Activated T-cell treated with anti-CD3 and anti-CD28 coated beads, Interleukin-2, amount 50 U/mL, for 72 hours (primary cell): ENCODE data around the gene CARNS1. TPM values are rescaled to one million over a fixed set of nuclear protein-coding genes. Genes with fewer than 3 reads are reported as not detected.

Source experiments
- ATAC-seq, 2 donors: fragments of 150-1000 bp; cut with Tn5 transposase; replicated peaks in 1 of 2; 2 replicates each; pipeline ENCODE4 v1.10.0; 2021; ENCODE audit warnings: moderate library complexity in 2 of 2, mild to moderate bottlenecking in 1 of 2
- DNase-seq, 2 donors: peaks; one replicate each; pipeline ENCODE4 v3.0.0; 2021 to 2022; ENCODE audit warnings: mixed read lengths in 1 of 2
- H3K27ac Mint-ChIP-seq: one replicate; pipeline ENCODE4 v1.8.0; 2022; ENCODE audit warnings: mild to moderate bottlenecking, moderate library complexity, mixed read lengths
- H3K27me3 Mint-ChIP-seq: one replicate; pipeline ENCODE4 v1.8.0; 2022; ENCODE audit warnings: low read depth, mixed read lengths
- H3K36me3 Mint-ChIP-seq, 2 donors: one replicate each; pipeline ENCODE4 v1.8.0; 2022; ENCODE audit warnings: mixed read lengths in 2 of 2, mild to moderate bottlenecking in 1 of 2; ENCODE audit not compliant: insufficient read depth in 2 of 2
- H3K4me1 Mint-ChIP-seq: one replicate; pipeline ENCODE4 v1.8.0; 2022; ENCODE audit warnings: low read depth, mixed read lengths
- H3K4me3 Mint-ChIP-seq, 2 donors: one replicate each; pipeline ENCODE4 v1.8.0; 2022; ENCODE audit warnings: mild to moderate bottlenecking in 2 of 2, mixed read lengths in 2 of 2, moderate library complexity in 2 of 2
- H3K9me3 Mint-ChIP-seq, 2 donors: one replicate each; pipeline ENCODE4 v1.8.0; 2022; ENCODE audit warnings: mixed read lengths in 2 of 2
- total RNA-seq, 2 donors: library from RNA; stranded (reverse); gene quantifications; one replicate each; pipeline ENCODE4 v1.2.3, GENCODE V29; 2022

CARNS1 gene
- total RNA-seq, 2 donors from 2014 or later = 3.8 to 5.0 TPM

GRCh38 chr11:67381244-67381972 is 34.1 kb upstream of the CARNS1 start:
- H3K27ac Mint-ChIP-seq = no peak overlapping the region
- ATAC-seq = no peak

GRCh38 chr11:67382276-67383136 is 33.0 kb upstream of the CARNS1 start:
- H3K27ac Mint-ChIP-seq = no peak overlapping the region
- peaks cover 6% of the 10 kb centered on the region for H3K27me3 Mint-ChIP-seq
- DNase-seq (peak; percentile 81 to 87), ATAC-seq (peak; percentile 92 to 93)
- no peaks in the 10 kb centered on the region for H3K9me3 Mint-ChIP-seq
- H3K4me1 Mint-ChIP-seq = peaks cover 16% of the 10 kb centered on the region
- H3K36me3 Mint-ChIP-seq = no peaks in the 10 kb centered on the region
- H3K4me3 Mint-ChIP-seq = no peak overlapping the region

More at GRCh38 chr11:67381244-67381972, 34.1 kb upstream of the CARNS1 start:
- Mint-ChIP-seq H3K36me3 (no peaks in the 10 kb centered on the region), H3K4me1 (peaks cover 16% of the 10 kb centered on the region), H3K9me3 (no peaks in the 10 kb centered on the region), H3K4me3 (no peak overlapping the region), H3K27me3 (peaks cover 10% of the 10 kb centered on the region)
- no peak for DNase-seq

- Mint-ChIP-seq H3K36me3 (no peaks in the 10 kb centered on the region), H3K4me1 (peaks cover 27% of the 10 kb centered on the region), H3K9me3 (no peaks in the 10 kb centered on the region), H3K4me3 (no peak overlapping the region), H3K27me3 (peaks cover 6% of the 10 kb centered on the region), H3K27ac (no peak overlapping the region)
- ATAC-seq = no peak
- no peak for DNase-seq
These were observed 30.6 kb upstream of the CARNS1 start for GRCh38 chr11:67384851-67385366.

- Mint-ChIP-seq H3K27ac (no peak overlapping the region), H3K4me3 (no peak overlapping the region), H3K9me3 (no peaks in the 10 kb centered on the region), H3K4me1 (peaks cover 34% of the 10 kb centered on the region), H3K27me3 (peaks cover 6% of the 10 kb centered on the region), H3K36me3 (no peaks in the 10 kb centered on the region)
- DNase-seq = no peak
- no peak for ATAC-seq
These were observed 28.4 kb upstream of the CARNS1 start for GRCh38 chr11:67387069-67387468.

GRCh38 chr11:67387518-67387917 is 28.0 kb upstream of the CARNS1 start:
- no peak overlapping the region for H3K4me3 Mint-ChIP-seq
- ATAC-seq (no peak), DNase-seq (no peak)
- H3K27ac Mint-ChIP-seq = no peak overlapping the region
- H3K9me3 Mint-ChIP-seq = no peaks in the 10 kb centered on the region
- peaks cover 2% of the 10 kb centered on the region for H3K27me3 Mint-ChIP-seq
- H3K4me1 Mint-ChIP-seq = peaks cover 34% of the 10 kb centered on the region
- no peaks in the 10 kb centered on the region for H3K36me3 Mint-ChIP-seq

GRCh38 chr11:67389477-67389876 is 26.0 kb upstream of the CARNS1 start:
- Mint-ChIP-seq H3K27ac (no peak overlapping the region), H3K27me3 (no peaks in the 10 kb centered on the region), H3K36me3 (peaks cover 3 to 5% of the 10 kb centered on the region in 2 donors), H3K4me3 (peak overlapping the region; percentile 42 to 60), H3K4me1 (peaks cover 44% of the 10 kb centered on the region), H3K9me3 (no peaks in the 10 kb centered on the region)
- DNase-seq (peak; percentile 67), ATAC-seq (peak; percentile 41 to 43)

GRCh38 chr11:67390947-67391303 is 24.6 kb upstream of the CARNS1 start:
- Mint-ChIP-seq H3K4me3 (peak overlapping the region; percentile 94 to 95), H3K9me3 (no peaks in the 10 kb centered on the region), H3K27me3 (no peaks in the 10 kb centered on the region), H3K4me1 (peaks cover 38% of the 10 kb centered on the region), H3K27ac (no peak overlapping the region), H3K36me3 (peaks cover 3 to 7% of the 10 kb centered on the region in 2 donors)
- DNase-seq (no peak), ATAC-seq (no peak)

- DNase-seq = peak; percentile 93 to 96
- Mint-ChIP-seq H3K27me3 (no peaks in the 10 kb centered on the region), H3K4me1 (peaks cover 44% of the 10 kb centered on the region), H3K36me3 (peaks cover 3 to 7% of the 10 kb centered on the region in 2 donors), H3K4me3 (peak within 1 kb of the TSS; percentile 94 to 95), H3K27ac (peak within 1 kb of the TSS; percentile 79), H3K9me3 (no peaks in the 10 kb centered on the region)
- ATAC-seq = peak; percentile 89
These were observed 23.9 kb upstream of the CARNS1 start, which contains the start of gene RAD9A for GRCh38 chr11:67391304-67392182. Gene RAD9A (plus strand): TSS chr11:67391986. CDS start chr11:67392045, 59 bp downstream.

GRCh38 chr11:67392183-67392715 is 23.2 kb upstream of the CARNS1 start:
- Mint-ChIP-seq H3K4me3 (peak overlapping the region; percentile 94 to 95), H3K27ac (peak overlapping the region; percentile 34), H3K36me3 (peaks cover 3 to 7% of the 10 kb centered on the region in 2 donors), H3K4me1 (peaks cover 51% of the 10 kb centered on the region), H3K27me3 (no peaks in the 10 kb centered on the region), H3K9me3 (no peaks in the 10 kb centered on the region)
- no peak for DNase-seq
- peak in 1 of 2 donors; percentile 1 for ATAC-seq

GRCh38 chr11:67393437-67393836 is 22.0 kb upstream of the CARNS1 start:
- Mint-ChIP-seq H3K27me3 (no peaks in the 10 kb centered on the region), H3K4me1 (peaks cover 63% of the 10 kb centered on the region), H3K36me3 (peaks cover 3 to 16% of the 10 kb centered on the region in 2 donors), H3K4me3 (peak overlapping the region; percentile 70 to 95), H3K27ac (no peak overlapping the region), H3K9me3 (no peaks in the 10 kb centered on the region)
- DNase-seq = no peak
- ATAC-seq = no peak

GRCh38 chr11:67393990-67394389 is 21.5 kb upstream of the CARNS1 start:
- DNase-seq = no peak
- Mint-ChIP-seq H3K27me3 (no peaks in the 10 kb centered on the region), H3K4me3 (peak overlapping the region; percentile 70 to 95), H3K36me3 (peaks cover 3 to 16% of the 10 kb centered on the region in 2 donors), H3K27ac (no peak overlapping the region), H3K9me3 (no peaks in the 10 kb centered on the region), H3K4me1 (peaks cover 61% of the 10 kb centered on the region)
- ATAC-seq = no peak

- Mint-ChIP-seq H3K36me3 (peaks cover 6 to 16% of the 10 kb centered on the region in 2 donors), H3K27ac (peak overlapping the region; percentile 22), H3K9me3 (no peaks in the 10 kb centered on the region), H3K4me1 (peaks cover 64% of the 10 kb centered on the region), H3K27me3 (no peaks in the 10 kb centered on the region), H3K4me3 (no peak overlapping the region)
- DNase-seq = no peak
- ATAC-seq = no peak
These were observed 19.8 kb upstream of the CARNS1 start for GRCh38 chr11:67395555-67396258.
